Endometrium (tissue), 2 donors: ENCODE measurements around the gene CERK.

Experiments used
- FAIRE-seq: peaks from 2 replicates; lab custom pipeline; 2012; peaks lifted over from hg19 to GRCh38; lab: Jason Lieb, UNC
- donor health status: control.
- donor health status: control.

CERK gene

GRCh38 chr22:46699091-46699490 is 39.0 kb downstream of the CERK start:
- FAIRE-seq: no peak

DNA sequence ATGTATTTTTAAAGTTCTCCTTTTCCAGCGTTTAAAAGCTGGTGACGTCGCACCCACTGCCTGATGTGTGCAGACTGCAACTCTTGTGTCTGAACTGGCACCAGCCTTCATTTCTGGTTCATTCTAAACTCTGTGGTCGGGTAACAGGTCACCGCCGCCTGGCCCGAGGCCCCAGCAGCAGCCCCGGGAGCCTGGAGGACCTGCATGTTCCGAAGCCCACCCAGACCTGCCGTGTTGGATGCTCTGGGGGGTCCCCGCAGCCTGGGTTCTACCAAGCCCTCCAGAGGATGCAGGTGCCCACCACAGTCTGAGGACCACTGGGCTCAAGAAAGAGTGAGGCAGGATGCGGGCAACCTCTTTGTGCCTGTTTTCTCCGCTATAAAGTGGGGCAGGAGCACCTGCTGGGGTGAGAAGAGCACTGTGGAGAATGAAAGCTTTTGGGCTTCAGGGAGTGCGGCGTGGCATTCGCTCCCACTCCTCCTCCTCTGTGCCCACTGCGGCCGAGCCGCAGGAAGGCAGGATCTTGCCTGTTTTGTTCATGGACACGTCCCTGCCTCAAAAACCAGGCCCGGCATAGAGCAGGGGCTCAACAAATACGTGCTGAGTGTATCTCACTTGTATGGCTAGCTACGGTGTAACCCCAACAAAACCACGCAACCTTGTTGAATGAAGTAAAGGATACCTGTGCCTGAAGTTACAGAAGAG is 40.1 kb downstream of the CERK start:
- no peak for FAIRE-seq

DNA sequence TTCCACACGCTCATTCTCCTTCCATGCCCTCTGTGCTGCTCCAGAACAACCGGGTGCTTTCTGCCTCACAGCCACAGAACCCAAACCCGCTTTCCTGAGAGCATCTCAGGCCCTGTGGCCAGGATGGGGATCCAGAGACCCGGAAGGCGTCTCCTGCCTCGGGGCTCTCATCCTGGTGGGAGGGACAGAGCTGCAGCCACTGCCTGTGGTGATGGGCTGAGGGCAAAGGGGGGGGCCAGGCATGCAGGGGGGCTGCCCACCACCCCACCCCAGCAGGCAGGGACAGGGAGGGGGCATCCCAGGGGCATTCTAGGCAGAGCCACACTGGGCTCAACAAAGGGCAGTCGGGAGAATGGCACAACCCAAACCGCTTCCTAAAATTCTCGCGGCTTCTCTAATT is 41.4 kb downstream of the CERK start:
- no peak for FAIRE-seq

GRCh38 chr22:46696229-46696518 is 41.9 kb downstream of the CERK start:
- FAIRE-seq: no peak

GRCh38 chr22:46695346-46696228 is 42.5 kb downstream of the CERK start:
- no peak for FAIRE-seq

DNA sequence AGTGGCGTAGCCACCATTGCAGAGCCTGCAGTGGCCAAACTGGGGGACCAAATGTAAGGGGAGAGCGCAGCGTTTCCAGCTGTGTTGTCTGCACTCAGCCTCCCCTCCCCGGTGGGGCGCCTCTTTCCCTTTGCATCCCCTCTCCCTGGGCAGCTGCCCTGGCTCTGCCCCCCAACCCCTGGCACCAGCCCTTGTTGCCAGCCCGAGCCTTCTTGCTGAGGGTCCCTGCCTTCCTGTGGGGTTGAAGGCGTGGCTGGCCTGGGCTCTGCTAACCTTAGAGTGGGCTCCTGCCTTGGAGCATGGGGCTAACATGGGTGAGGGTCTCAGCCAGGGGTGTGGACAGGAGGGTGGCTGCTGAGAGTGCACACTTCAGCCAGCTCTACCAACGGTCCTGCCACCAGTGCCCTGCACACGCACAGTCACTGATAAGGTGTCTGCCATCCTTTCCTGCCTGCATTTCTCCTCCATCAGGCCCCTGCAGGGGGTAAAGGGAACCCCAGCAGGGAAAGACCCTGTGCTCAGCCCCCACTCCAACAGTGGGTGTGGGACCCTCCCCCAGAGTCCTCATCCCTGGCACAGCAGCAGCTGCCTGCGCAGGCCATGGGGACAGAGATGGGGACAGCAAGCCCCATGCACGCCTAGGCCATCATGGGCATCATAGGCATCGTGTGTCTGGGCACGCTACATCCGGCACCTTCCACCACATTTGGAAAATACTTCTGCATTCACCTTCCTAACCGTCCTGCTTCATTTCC is 43.5 kb downstream of the CERK start:
- FAIRE-seq: no peak

GRCh38 chr22:46693634-46694415 is 44.2 kb downstream of the CERK start:
- no peak for FAIRE-seq

- FAIRE-seq: no peak
Observed at GRCh38 chr22:46691571-46691970, 46.5 kb downstream of the CERK start.

- FAIRE-seq: no peak
Observed at GRCh38 chr22:46690146-46690545, 47.9 kb downstream of the CERK start.

DNA sequence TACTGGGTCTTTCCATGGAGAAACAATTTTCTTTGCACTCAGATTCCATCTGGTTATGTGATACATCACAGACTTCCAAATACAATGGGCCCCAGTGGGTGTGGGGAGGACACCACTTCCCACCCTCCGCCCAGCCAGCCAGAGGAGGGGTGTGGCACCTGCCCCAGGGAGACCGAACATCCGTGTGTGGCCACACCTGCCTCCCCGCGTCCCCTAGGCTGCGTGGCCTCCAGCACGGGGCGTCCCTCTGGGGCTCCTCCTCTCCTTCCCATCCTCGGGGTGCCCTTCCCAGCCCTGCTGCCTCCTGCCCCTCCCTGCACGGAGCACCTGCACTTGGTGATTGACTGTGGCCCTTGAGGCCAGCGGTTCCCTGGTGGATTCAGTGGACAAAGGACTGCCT is 49.1 kb downstream of the CERK start:
- FAIRE-seq: no peak

- FAIRE-seq: no peak
Observed at GRCh38 chr22:46687460-46687859, 50.6 kb downstream of the CERK start.

DNA sequence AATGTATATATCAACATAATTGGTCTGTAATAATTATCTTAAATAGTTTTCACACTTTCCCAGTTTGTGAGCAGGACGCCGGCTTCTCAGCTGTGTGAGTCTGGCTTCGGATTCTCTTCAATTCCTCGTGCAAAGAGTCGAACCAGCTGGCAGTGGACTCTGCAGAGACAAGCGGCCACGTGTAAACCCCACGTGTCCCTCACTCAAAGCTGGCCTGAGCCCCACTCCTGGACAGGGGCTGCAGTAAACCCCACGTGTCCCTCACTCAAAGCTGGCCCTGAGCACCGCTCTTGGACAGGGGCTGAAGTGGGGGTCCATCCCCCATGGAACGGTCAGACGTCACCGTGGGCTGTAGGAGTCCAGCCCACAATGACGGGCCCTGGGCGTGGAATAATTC is 51.0 kb downstream of the CERK start:
- no peak for FAIRE-seq

DNA sequence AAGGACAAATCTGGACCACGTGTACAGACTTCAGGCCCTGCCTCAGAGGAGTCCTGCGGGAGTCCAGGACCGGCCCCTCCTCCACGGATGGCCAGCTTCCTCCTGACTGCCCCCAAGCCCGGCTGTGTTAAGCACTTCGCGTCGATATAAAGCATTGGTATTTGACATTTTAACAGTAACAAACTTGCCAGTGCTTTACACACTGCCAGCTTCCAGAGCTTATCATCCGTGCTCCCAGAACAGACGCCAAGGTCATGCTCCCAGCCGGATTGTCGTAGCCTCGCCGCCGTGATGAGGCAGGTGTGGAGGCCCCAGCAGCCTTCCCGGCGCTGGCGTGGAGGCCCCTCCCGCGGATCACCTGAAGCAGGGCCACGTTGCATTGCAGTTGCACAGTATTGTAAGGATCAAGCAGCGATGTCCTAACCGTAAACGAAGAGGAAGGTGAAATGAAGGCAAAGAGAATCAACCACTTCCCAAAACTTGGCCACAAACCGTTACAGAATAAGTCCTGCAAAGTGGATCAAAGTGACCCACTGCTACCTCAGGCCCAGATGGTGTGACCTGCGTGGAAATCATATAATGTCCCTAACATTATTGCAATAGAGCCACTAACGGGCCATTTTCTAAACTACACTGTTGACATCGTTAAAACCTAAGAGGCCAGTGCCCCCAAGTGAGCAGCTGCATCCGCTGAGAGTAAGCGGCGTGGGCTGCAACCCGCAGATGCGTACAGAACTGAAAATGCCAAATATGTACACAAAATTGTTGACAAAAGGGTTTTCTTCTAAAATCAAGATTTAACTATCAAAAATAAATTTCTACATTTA is 51.6 kb downstream of the CERK start:
- FAIRE-seq: no peak

- no peak for FAIRE-seq
Observed at GRCh38 chr22:46684706-46685105, 53.3 kb downstream of the CERK start.

DNA sequence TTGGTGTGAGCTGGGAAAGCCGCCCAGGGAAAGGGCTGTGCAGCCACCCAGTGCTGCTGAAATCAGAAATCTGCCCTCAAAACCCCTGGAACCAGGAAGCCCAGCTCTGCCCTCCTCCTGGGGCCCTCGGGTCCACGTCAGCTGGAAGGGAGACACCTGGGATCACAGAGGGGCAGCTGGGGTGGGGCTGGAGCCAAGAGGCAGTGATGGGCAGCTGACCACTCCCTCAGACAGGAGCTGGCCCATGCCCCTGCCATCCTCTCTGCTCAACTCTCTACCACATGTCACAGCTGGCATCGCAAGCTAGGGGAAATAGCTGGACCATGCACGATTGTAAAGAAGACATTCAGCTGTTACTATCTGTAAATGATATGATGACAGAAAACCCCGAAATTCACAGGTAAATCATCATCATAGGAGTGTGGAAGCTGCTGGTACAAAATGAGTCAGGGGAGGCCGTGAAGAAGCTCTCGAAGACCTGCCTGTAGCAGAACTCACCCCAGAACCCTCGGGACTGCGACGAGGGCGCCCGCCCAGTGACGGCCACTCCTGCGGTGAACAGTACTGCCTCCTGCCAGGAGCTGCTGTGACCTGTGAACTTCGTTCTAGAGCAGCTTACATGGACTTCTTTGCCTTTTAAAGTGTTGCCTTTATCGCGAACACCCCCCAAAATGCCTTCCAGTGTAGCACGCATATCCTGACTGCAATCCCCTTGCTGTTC is 55.9 kb downstream of the CERK start:
- FAIRE-seq: no peak

DNA sequence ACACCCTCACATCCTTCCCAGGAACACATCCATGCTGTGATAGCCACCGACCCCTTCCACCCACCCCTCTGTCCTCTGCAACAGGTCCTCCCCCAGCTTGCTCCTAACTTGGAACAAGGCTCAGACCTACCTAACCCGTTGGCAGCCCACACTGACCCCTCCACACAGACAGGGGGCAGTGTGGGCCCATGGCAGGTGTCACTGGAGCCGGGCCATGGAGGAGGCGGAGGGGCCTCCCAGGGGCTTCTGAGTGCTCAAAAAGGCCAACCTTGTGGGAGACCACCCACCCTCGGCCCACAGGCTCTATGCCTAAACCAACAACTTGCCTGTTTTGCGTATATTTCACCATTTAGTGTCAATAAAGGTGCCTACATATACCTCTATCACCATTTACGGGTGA is 57.0 kb downstream of the CERK start:
- no peak for FAIRE-seq

- no peak for FAIRE-seq
Observed at GRCh38 chr22:46679706-46680269, 58.3 kb downstream of the CERK start.

- FAIRE-seq: peak; percentile 89
Observed at GRCh38 chr22:46678785-46679700, 59.0 kb downstream of the CERK start.

DNA sequence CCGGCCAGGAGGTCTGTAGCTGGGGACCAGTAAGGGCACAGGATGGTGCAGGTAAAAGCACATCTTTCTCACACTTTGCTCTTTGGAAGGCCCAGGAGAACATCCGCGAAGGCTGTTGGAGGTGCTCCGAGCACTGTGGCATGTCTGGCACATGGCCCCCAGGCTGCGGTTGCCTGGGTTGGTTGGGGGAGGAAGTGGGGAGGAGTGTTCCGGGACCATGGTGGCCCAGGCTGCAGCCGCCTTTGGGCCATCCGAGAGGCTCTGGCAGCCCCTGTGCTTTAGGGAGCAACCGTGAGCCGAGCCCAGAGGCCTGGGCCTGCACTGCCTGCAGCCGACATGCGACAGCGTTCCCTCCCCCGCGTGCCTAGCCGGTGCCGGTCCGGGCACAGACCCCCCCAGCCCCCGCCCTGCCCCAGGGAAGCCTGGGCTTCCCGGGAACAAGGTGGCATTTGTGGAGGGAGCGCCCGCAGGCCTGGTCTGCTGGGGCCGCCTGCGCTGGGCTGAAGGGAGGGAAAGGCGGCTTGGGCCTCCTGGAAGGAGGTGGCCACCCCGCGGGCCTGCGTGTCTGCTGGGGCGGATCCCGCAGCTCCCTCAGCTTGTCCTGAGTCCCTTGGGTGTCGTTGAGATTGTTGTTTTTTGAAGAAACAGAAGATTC is 59.9 kb downstream of the CERK start:
- no peak for FAIRE-seq
